IPS DF 4.7 (cell line): Measurements from ENCODE around the gene DISP3.

Experiments
- DNase-seq: peaks from one replicate; pipeline ENCODE4 v3.0.0-alpha.2; 2013; ENCODE audit warnings: low spot score; ENCODE audit errors: extremely low read depth

DISP3 gene

DNA sequence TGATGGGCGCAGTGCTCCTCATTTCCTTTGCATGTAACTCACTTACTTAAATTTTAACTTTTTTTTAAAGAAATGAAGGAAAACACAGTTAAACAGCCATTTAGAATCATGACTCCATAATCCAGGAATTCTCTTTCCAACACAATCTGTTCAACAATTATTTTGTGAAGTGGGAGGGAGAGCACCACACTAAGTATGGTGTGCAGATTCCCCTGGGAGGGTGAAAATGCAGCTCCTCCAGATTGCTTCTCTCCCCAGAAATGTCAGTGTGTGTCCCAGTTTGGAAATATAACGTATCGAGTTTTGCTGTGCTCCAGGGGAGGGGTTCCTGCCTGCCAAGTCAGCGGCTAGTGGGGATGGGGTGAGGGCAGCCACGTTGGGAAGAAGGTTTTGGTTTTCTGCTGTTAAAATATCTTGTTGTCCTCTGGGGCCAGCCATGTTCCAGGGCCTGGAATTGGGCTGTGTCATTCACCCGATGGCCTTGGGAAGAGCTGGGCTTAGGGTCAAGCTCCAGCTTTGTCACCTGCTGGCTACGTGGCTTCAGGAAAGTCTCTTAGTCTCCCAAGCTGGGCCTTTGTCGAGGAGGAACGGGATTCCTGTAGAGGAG lies 17.3 kb upstream of the DISP3 start:
- no peak for DNase-seq

DNA sequence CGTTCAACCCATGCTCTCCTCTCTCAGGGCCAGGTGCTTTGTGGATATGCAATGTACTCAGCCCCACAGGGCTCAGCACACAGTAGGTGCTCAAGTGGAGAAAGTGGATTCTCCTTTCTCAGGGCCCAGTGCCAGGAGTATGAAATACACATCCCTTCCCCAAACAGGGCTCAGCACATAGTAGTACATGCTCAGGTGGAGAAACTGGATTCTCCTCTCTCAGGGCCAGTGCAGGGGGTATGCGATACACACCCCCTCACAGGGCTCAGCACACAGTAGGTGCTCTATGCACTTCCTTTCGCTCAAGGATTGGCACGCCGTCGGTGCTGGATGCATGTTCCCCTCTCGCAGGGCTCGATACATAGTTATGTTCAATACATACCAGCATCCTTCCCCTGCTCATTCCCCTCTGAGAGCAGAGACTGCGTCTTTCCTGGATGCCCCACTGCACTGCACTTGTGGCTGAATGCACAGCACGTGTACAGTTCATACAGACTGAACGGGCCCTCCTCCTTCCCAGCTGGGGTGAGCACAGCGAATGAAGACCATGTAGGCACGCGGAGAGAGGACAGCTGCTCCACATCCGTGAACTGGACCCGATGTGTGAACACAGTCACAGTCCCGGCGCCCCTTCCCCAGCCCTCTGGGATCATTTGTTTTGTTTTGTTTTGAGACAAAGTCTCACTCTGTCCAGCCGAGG lies 16.6 kb upstream of the DISP3 start:
- no peak for DNase-seq

DNA sequence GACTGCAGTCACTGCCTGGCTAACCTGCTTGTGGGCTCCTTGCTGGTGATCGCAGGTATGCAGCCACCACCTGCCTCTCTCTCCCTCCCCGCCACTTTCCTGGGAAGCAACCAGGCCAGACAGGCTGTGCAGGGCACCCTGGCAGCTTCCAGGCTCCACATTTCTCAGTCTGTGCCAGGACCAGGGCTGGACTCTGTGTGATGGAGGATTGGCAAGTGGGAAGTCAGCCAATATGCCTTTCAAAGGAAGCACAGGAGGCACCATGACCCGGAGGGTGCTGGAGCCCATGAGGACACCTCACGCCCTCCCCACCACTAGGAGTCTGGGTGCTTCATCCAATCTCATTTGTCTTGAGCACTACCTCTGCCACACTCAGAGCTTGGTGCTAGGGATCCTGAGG lies 15.8 kb upstream of the DISP3 start:
- no peak for DNase-seq

DNA sequence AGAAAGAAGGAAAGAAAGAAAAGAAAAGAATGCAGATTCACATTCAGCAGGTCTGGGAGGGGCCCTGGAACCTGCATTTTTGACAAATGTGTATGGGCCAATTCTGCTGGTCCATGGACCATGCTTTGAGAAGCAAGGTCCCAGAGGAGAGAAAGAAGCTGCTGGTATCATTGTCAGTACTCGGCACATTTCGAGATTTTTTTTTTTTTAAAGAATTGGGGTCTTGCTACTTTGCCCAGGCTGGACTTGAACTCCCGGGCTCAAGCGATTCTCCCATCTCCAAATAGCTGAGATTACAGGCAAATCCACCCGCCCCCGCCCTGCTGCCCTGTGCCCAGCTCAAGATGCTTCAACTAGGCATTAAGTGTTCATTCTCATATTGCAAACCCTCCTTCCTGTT lies 13.6 kb upstream of the DISP3 start:
- no peak for DNase-seq

DNA sequence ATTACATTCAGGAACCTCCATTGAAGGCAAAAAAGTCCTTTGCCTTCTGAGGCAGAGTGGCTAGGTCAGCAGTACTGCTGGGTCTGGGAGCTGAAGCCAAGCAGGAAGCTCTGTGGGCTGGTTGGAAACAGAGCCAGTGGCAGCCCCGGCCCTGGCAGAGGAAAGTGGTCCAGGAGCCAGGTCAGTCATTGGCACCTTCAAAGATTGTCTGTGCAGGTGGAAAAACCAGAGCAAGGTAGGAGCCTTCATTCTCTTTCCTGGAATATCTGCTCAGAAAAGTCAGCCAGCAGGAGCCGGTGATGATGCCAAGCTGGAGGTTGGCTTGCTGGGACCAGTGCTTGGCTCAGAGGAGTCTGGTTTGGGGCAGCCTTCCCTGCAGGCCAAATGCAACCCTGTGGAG lies 12.5 kb upstream of the DISP3 start:
- no peak for DNase-seq

DNA sequence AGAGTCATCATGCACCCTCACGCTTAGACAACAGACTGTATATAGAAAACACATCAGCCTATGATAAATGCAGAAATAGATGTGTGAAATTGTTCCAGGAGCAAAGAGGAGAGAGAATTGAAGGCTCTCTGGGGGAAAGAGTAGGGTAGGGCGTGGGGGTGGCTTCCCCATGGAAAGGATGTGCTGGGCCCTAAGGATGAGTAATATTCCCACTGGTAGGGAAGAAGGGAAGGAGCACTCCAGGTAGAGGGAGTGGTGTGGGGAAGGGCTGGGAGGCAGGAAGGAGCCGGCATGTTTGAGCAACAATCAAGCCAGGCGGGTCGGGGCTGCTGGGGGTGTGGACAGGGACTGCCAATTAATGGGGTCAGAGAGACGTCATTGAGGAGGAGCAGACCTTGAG lies 10.1 kb upstream of the DISP3 start:
- no peak for DNase-seq

DNA sequence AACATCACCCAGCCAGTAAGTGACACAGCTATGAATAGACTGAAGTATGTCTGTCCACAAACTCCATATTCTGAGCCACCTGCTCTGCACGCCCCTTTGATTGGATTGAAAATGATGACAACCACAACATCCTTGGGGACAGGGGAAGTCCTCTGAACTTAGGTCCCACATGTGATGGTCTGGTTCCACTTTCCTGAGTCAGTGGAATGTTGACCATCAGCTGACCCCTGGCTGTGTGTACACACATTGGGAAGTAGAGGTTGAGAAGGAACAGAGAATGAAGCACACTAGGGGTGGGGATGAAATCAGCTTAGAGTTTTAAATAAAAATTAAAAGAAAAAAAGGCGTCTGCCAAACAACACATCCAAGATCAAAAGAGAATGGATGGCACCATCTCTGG lies 8.0 kb upstream of the DISP3 start:
- no peak for DNase-seq

DNA sequence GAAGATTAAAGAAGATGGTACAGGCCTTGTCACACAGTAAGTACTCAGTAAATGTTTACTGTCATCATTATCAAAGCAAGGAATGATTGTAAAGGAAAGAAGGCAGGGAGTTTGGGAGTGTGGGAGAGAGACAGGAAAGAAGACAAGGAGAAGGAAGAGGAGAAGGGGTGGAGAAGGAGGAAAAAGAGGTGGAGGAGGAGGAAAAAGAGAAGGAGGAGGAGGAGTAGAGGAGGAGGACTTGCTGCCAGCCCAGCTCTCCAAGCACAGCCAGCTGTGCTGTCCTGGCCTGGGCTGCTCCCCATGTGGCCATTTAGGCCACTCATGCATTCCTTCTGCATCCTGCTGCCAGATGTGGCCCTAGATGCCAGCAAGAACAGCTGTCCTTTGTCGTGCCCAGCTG lies 7.5 kb upstream of the DISP3 start:
- no peak for DNase-seq

DNA sequence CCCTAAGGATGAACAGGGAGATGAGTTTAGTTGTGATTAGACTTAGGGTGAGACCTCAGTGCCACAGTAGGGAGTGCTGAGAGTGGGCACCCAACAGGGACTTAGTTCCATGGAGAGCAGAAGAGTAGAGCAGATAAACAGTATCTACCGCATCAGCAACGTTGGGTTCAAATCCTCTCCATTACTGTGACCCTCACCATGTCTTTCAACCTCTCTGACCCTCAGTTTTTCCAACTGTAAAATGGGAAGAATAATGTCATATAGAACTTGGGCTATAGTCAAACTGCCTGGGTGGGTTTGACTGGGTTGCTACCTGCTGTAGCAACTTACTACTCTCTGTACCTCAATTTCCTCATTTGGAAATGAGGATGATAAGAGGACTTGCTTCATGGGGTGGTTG lies 6.7 kb upstream of the DISP3 start:
- DNase-seq = no peak

DNA sequence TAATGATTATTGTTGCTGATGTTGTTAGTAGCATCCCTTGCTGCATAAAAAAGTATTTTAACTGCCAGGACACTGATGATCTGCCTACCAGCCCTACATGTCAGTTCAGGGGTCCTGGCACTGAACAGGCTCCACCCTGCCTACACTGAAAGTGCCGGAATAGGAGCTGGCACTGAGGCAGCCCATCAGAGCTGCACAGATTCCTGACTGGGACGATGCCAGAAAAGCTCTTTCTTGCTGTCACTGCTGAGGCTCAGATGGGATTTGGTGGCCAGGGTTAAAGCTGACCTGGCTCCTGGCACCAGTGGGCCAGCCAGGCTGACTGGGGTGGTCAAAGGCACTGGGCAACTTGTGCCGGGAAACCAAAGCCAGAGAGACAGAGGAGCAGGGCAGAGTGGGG lies 6.2 kb upstream of the DISP3 start:
- DNase-seq = no peak

DNA sequence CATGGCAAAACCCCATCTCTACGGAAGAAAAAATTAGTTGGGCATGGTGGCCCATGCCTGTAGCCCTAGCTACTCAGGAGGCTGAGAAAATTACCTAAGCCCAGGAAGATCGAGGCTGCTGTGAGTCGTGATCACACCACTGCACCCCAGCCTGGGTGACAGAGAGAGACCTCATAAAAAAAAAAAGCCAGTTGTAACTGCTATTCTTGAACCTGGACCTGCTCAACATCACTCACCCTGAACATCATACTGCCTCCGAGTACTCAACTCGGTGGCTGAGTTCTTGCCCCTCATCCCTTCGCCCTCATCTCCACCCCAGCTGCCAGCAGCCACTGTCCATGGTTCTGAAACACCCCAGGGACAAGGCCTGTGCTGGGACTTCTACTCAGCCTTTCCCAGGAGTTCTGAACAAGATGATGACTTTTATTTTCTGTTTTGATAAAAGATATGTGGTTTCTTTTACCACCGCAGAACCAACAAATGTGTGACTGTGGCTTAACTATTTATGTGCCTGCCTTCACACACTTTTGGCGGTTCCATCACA lies 5.4 kb upstream of the DISP3 start:
- no peak for DNase-seq

DNA sequence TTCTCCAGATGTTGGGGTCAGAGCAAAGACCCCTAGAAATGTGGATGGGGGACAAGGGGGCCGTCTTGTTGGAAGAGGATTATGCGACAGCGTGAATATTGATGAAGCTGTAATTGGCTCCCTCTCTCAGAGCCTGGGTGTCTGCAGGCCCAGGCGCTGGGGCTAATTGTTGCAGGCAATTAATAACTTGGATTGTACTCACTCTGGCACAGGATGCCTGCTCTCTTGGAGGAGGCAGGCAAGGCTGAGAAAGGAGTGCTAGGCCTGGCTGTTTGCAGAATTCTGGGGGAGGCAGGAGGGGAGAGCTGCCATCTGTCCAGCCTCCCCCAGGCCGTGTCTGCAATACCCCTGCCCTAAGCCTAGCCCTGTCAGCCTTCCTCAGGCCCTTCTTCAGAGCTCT lies 4.1 kb upstream of the DISP3 start:
- no peak for DNase-seq

DNA sequence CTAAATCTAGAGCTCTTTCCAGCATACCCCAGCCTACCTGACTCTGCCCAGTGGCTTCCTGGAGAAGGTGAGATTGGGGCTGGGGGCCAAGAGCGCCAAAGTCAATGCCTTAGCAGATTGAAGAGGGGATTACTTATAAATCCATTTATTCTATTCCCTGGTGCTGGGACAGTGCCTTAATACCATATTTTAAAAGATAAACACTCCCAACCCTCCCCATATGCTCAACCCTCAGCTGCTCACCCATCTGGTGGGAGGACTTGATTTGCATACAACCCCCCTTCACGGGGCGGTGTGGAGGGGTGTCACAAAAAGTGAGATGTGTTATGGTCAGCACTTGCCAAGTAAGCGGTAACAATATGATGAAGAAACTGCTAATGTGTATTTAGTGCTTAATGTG lies 3.2 kb upstream of the DISP3 start:
- DNase-seq = no peak

DNA sequence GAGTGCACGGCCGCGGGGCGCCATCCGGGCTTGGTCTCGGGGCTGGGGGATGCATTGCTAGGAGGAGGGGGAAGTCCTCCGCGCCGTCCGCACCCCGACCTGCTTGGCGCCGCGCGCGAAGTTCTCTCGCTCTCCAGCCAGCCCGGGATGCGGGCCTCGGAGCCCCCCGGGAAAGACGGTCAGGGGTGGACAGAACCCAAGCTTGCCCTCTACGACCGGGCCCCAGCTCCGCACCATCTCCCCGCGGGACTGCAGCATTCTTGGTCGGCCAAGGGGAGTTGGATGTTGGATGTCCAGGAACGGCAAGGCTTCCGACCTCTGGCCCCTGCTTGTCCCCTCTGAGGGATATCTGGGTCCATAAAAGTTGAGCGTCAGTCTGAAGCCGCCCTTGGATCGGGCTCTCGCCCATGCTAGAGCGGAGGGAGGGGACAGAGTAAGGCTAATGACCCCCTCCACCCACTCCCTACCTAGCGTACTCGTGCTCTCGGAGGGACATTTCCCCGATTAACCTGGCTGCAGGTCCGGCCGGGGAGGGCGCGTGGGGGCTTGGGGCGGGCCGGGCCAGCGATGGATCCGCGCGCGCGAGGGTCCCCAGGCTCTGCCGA lies 522 bp downstream of the DISP3 start:
- no peak for DNase-seq

DNA sequence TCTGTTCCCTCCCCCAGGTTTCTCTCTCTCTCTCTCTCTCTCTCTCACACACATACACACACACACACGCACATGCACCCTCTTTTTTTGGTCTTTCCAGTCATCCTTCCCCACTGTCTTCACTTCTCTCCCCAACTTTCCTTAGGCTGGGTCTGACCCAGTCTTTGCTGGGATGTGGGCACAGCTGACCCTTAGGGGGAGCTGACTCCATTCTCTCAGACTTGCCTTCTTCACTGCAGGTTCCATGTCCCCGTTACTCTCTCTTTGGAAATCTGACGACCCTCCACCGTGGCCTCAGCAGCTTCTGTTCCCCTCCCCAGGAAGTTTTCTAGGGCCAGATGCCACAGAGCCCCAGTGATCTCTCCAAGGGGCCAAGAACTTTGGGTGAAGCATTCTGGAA lies 2.1 kb downstream of the DISP3 start:
- no peak for DNase-seq

DNA sequence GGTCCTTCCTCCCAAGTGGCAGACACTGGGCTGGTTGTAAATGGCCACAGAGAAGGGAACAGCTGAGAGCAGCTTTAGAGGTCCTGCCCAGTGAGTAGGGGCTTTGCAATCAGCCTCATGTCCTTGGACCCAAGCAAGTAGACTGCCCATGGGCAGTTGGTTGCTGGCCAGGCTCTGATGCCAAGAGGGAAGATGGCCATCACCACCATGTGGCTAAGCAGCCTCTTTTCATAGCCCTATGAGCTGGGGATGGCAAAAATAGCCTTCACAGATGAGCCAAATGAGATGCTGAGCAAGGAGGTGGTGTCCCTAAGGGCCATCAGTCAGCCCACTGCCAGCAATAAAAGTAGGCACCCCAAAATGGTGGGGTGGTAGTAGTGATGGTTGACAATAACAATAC lies 3.2 kb downstream of the DISP3 start:
- no peak for DNase-seq

DNA sequence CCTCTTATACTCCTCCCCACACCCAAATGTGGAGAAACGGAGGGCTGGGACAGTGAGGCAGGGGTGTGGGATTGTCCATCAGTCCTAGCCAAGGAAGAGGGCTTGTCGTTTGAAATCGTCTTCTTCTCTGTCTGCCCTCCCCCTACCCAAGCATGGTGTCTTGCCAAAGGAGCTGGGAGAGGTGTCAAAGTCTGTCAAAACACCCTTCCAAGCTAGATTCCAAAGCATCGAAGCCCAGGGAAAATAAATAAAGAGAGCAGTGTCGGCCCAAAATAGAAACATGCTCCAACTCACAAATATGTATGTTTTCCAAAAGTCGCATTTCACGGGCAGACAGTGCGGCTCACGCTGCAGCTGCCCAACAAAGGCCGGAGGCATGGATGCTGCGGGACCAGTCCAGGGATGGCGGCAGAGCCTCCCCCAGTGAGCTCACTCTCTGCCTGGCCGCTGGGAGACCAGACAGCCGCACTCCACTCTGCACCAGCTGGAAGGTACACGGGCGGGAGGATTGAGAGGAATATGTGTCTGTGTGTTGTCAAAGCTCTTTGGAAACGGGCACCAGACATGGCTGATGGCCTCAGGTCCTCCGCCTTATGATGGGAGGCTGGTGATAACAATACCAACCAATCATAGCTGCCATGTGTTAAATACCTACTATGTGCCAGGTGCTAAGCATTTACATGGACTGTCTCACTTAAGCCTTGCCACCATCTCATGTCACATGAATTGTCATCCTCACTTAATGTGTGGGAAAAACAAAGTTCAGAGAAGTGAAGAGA lies 3.9 kb downstream of the DISP3 start:
- no peak for DNase-seq

DNA sequence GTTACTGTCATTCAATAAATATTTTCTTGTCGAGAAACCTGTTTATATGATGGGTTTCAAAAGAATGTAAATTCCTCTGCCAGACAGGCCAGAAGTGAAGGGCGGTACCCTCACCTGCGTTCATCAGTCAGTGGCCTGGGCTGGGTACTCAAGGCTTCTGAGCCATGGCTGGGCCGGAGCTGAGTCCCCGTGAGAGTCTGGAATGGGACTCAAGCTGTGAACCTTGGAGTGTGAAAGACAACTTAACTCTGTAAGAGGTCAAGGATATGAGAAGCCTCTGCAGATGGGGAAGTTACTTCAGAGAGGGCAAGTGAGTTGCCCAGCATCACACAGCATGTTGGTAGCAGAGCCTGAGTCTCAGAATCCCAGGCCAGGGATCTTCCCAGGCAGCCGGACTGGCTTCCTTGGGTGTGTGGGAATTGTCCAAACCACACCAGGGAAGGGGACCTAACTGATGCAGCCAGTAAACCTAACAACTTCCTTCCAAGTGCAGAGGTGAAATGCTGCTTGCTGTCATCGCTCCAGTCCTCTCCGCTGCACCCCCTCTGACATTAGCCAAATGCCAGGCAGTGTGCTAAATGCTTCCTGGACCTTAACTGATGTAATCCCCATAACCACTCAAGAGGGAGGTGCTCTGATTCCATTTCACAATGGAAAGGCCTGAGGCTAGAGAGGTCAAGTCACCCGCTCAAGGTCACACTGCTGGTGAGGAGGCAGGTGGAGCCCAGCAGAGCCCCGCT lies 4.8 kb downstream of the DISP3 start:
- DNase-seq = no peak

DNA sequence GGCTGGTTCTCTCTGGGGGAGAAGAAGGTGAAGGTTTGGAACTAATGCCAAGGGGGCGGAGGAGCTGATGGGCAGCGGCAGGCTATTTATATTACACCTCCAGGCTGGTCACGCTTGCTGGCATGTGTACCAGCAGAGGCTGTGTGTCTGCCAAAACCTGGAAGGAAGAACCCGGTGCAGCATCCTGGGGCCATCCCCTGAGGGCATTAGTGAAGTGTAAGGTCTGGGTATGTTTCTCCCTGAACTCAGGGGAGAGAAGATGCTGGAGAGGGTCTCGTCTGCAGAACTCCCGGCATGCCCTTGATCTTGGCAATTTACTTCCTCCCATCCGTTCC lies 5.3 kb downstream of the DISP3 start:
- no peak for DNase-seq

DNA sequence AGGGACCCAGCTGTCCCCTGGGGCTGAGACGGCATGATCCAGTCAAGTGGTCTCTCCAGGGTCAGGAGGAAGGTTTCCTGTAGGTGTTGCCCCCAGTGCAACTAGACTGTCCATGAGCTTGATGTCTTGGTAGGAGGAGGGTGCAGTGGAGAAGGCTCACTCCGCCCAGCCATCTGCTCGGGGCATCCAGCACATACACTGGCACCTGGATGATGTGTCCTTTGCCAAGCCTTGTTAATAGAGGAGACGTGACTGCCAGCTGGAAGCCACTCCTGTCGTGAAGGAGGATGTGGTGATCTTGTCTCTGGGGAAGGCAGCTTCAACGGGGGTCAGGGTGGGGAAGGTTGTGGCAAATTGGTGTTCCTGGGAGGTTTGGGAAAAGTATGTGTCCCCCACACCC lies 6.2 kb downstream of the DISP3 start:
- no peak for DNase-seq

DNA sequence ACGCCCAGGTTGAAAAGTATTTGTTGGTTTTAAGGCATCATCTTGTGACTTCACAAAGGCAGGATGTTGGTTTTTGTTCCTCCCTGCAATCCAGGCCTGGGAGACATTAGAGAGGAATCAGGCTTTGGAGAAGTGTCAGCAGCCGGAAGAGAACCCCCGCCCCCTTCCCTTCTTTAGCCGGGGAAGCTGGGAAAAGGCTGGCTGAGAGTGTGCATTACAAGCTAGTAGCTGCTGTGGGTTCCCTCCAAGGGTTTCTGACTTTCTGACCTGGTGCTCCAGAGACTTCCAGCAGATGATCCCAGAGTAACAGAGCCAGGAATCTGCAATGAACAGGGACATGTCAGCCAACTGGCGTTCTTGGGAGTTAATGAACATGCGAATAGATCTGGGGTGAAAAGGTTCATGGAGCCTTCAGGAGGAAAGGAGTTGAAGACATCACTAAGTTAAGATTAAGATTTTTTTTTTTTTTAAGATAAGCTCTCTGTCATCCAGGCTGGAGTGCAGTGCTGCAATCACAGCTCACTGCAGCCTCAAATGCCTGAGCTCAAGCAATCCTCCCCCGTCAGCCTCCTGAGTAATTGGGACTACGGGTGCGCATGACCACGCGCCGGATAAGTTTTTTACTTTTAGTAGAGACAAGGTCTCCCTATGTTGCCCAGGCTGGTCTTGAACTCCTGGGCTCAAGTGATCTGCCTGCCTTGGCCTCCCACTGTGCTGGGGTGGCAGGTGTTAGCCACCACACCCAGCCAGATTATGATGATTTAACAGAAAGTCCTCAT lies 7.5 kb downstream of the DISP3 start:
- no peak for DNase-seq
